CD4-positive, alpha-beta T cell (primary cell): Measurements from ENCODE around the gene IQCH. TPM values are rescaled to one million over a fixed set of nuclear protein-coding genes. Genes with fewer than 3 reads are reported as not detected.

Experiments used
- ATAC-seq: fragments of 200-7000 bp; cut with Tn5 transposase; one replicate; pipeline ENCODE4 v1.10.0; 2022; ENCODE audit warnings: mild to moderate bottlenecking; ENCODE audit not compliant: poor library complexity
- CTCF ChIA-PET: fragments of 350-600 bp; sonication (Branson Sonifier 250); formaldehyde crosslinking; loops from one replicate; lab custom pipeline; 2021; ENCODE audit warnings: antibody characterized with exemption, inconsistent platforms; lab: Charles Lee
- POLR2A ChIA-PET: fragments of 350-600 bp; sonication (Branson Sonifier 250); formaldehyde crosslinking; loops from one replicate; lab custom pipeline; 2021; ENCODE audit warnings: antibody characterized with exemption, inconsistent platforms; lab: Charles Lee
- DNase-seq, 14 experiments: peaks; one replicate each; pipeline ENCODE4 v3.0.0-alpha.2; 2013 to 2020; ENCODE audit warnings: mixed read lengths in 2 of 14
- H3K27ac ChIP-seq, 2 donors: one replicate each; pipeline versions ENCODE4 v1.5.1 to v1.7.0; 2013; ENCODE audit warnings: low read length in 2 of 2, low read depth in 1 of 2, mild to moderate bottlenecking in 1 of 2
- H3K27me3 ChIP-seq, 2 experiments: 1 replicate in 1 of 2; 2 replicates in 1 of 2; pipeline versions ENCODE4 v1.6.1 to v1.7.0; 2013; ENCODE audit warnings: low read length in 2 of 2, control low read depth in 1 of 2, mild to moderate bottlenecking in 1 of 2, moderate library complexity in 1 of 2; ENCODE audit not compliant: insufficient read depth in 2 of 2, control insufficient read depth in 1 of 2
- H3K36me3 ChIP-seq: one replicate; pipeline ENCODE4 v1.6.1; 2013; ENCODE audit warnings: low read length, control low read depth; ENCODE audit not compliant: insufficient read depth
- H3K4me1 ChIP-seq: one replicate; pipeline ENCODE4 v1.6.1; 2013; ENCODE audit warnings: low read length, control low read depth; ENCODE audit not compliant: insufficient read depth
- H3K4me3 ChIP-seq: one replicate; pipeline ENCODE4 v1.5.1; 2013; ENCODE audit warnings: mild to moderate bottlenecking, low read length, moderate library complexity
- H3K9me3 ChIP-seq, 2 experiments: 1 replicate in 1 of 2; 2 replicates in 1 of 2; pipeline versions ENCODE4 v1.6.1 to v1.7.0; 2013; ENCODE audit warnings: low read length in 2 of 2, mild to moderate bottlenecking in 2 of 2, control low read depth in 1 of 2, moderate library complexity in 1 of 2; ENCODE audit not compliant: control insufficient read depth in 1 of 2, insufficient read depth in 1 of 2
- H3K27ac Mint-ChIP-seq: one replicate; pipeline ENCODE4 v1.8.0; 2020; ENCODE audit warnings: mixed read lengths
- H3K27me3 Mint-ChIP-seq: one replicate; pipeline ENCODE4 v1.8.0; 2021; ENCODE audit warnings: mixed read lengths
- H3K36me3 Mint-ChIP-seq: one replicate; pipeline ENCODE4 v1.8.0; 2021; ENCODE audit warnings: low read depth, mixed read lengths
- H3K4me1 Mint-ChIP-seq: one replicate; pipeline ENCODE4 v1.8.0; 2021; ENCODE audit warnings: low read depth, mixed read lengths
- H3K4me3 Mint-ChIP-seq: one replicate; pipeline ENCODE4 v1.8.0; 2020; ENCODE audit warnings: mild to moderate bottlenecking, mixed read lengths
- H3K9me3 Mint-ChIP-seq: one replicate; pipeline ENCODE4 v1.8.0; 2020; ENCODE audit warnings: mixed read lengths
- CTCF ChIP-seq: fragments of 200-600 bp; IDR thresholded peaks from one replicate; pipeline ENCODE4 v1.8.0; 2022; ENCODE audit warnings: antibody characterized with exemption, mild to moderate bottlenecking
- intact Hi-C, 2 experiments: fragments of 100-400 bp; cut with DNase I in 1 of 2; cut with micrococcal nuclease in 1 of 2; formaldehyde crosslinking; loops; one replicate each; pipeline versions ENCODE4 v1.15.1 to v1.9.0; 2023 to 2025; cut with DNase I, micrococcal nuclease
- total RNA-seq, 174 experiments: library from RNA in 2 of 174; stranded (reverse) in 2 of 174; gene quantifications; one replicate each; pipeline ENCODE4 v1.2.3 and lab custom pipeline; 2021 to 2026

Gene IQCH
- total RNA-seq, 2 experiments from 2014 or later, result 0.85 to 1.3 TPM

- Histone ChIP-seq H3K9me3 (no peaks in the 10 kb centered on the region), H3K4me1 (peaks cover 8% of the 10 kb centered on the region), H3K27ac (no peak overlapping the region), H3K27me3 (no peaks in the 10 kb centered on the region), H3K36me3 (peaks cover 3% of the 10 kb centered on the region), H3K4me3 (no peak overlapping the region)
- intact Hi-C loops, result no loop called here
- H3K27ac Mint-ChIP-seq, result no peak overlapping the region
- no peak for TF ChIP-seq CTCF
- H3K9me3 Mint-ChIP-seq, result no peaks in the 10 kb centered on the region
- no peaks in the 10 kb centered on the region for H3K4me1 Mint-ChIP-seq
- no peak overlapping the region for H3K4me3 Mint-ChIP-seq
- CTCF ChIA-PET, result interaction anchor here (1.4 kb wide), 1 partner anchor 59 kb away, joined by 3 read pairs; no protein-coding TSS in a partner anchor
- H3K27me3 Mint-ChIP-seq, result no peaks in the 10 kb centered on the region
- ATAC-seq (no peak), DNase-seq (no peak)
- POLR2A ChIA-PET, result no interaction called here
- H3K36me3 Mint-ChIP-seq, result peaks cover 29% of the 10 kb centered on the region
These were observed 261.0 kb downstream of the IQCH start for GRCh38 chr15:67515557-67515956.

- CTCF ChIA-PET, result no interaction called here
- no peaks in the 10 kb centered on the region for H3K9me3 Mint-ChIP-seq
- no peak for ATAC-seq
These were observed 265.9 kb downstream of the IQCH start for GRCh38 chr15:67520321-67521028.

More at GRCh38 chr15:67520321-67521028, 265.9 kb downstream of the IQCH start:
- Histone ChIP-seq H3K27ac (peak overlapping the region; percentile 69 to 83), H3K9me3 (no peaks in the 10 kb centered on the region), H3K4me1 (peaks cover 13% of the 10 kb centered on the region), H3K4me3 (peak overlapping the region; percentile 78), H3K27me3 (no peaks in the 10 kb centered on the region), H3K36me3 (no peaks in the 10 kb centered on the region)
- intact Hi-C loops, result loop anchor here (1.0 to 10.0 kb wide), 6 partner anchors 22 to 757 kb away; partner anchors contain the start of genes MAP2K5 (in 2 of the 2), CLN6 (in 1 of the 2), FEM1B (in 1 of the 2) and PIAS1 (in 1 of the 2)
- no peaks in the 10 kb centered on the region for H3K27me3 Mint-ChIP-seq
- H3K4me3 Mint-ChIP-seq, result peak overlapping the region; percentile 92
- H3K4me1 Mint-ChIP-seq, result peaks cover 30% of the 10 kb centered on the region
- no peak for TF ChIP-seq CTCF
- DNase-seq, result no peak
- POLR2A ChIA-PET, result interaction anchor here (0.6 to 2.4 kb wide), 10 partner anchors 12 to 533 kb away, joined by 3 to 72 read pairs (median 3); partner anchors contain the start of genes MAP2K5, PIAS1 and RNU6-1
- H3K27ac Mint-ChIP-seq, result peak overlapping the region; percentile 91
- H3K36me3 Mint-ChIP-seq, result peaks cover 7% of the 10 kb centered on the region
